Measurements from ENCODE around the gene CFAP97D2.
A peak's percentile ranks its signal among the peaks of the same experiment; 100 is the strongest.

CFAP97D2 gene

GRCh38 chr13:114179087-114179658, at the start of gene CFAP97D2:
Gene CFAP97D2, plus strand, starts transcription at chr13:114179257. Its CDS starts 74 bp downstream, at chr13:114179331.
- no peak for DNase-seq (ENCODE audit: low read depth, low spot score)
- in situ Hi-C loops (cut with HindIII; ENCODE audit: low sequenced_read_pairs), result no loop called here
- no peak for TF ChIP-seq CTCF (IDR thresholded peaks at IDR 0.05; ENCODE audit: low read depth, low read length)
- H3K4me3 ChIP-seq (ENCODE audit: low read depth, low read length), result no peak within 1 kb of the TSS

GRCh38 chr13:114129649-114130062, 49.4 kb upstream of the CFAP97D2 start:
- DNase-seq (ENCODE audit: low read depth, low spot score), result no peak
- H3K4me3 ChIP-seq (ENCODE audit: low read depth, low read length), result peak overlapping the region; percentile 97
- in situ Hi-C loops (cut with HindIII; ENCODE audit: low sequenced_read_pairs), result no loop called here
- no peak for TF ChIP-seq CTCF (IDR thresholded peaks at IDR 0.05; ENCODE audit: low read depth, low read length)

- DNase-seq (ENCODE audit: low read depth, low spot score), result no peak
- no peak for TF ChIP-seq CTCF (IDR thresholded peaks at IDR 0.05; ENCODE audit: low read depth, low read length)
- in situ Hi-C loops (cut with HindIII; ENCODE audit: low sequenced_read_pairs), result no loop called here
Observed at GRCh38 chr13:114130131-114130836, 48.8 kb upstream of the CFAP97D2 start.

GRCh38 chr13:114130837-114131582, 48.0 kb upstream of the CFAP97D2 start:
- in situ Hi-C loops (cut with HindIII; ENCODE audit: low sequenced_read_pairs), result no loop called here
- peak; percentile 94 for DNase-seq (ENCODE audit: low read depth, low spot score)
- peak overlapping the region; percentile 97 for H3K4me3 ChIP-seq (ENCODE audit: low read depth, low read length)
- TF ChIP-seq CTCF (IDR thresholded peaks at IDR 0.05; ENCODE audit: low read depth, low read length), result no peak

More at GRCh38 chr13:114130131-114130836, 48.8 kb upstream of the CFAP97D2 start:
- H3K4me3 ChIP-seq (ENCODE audit: low read depth, low read length), result peak overlapping the region; percentile 97

- DNase-seq (ENCODE audit: low read depth, low spot score), result peak; percentile 33
- peak overlapping the region; percentile 97 for H3K4me3 ChIP-seq (ENCODE audit: low read depth, low read length)
- TF ChIP-seq CTCF (IDR thresholded peaks at IDR 0.05; ENCODE audit: low read depth, low read length), result no peak
- in situ Hi-C loops (cut with HindIII; ENCODE audit: low sequenced_read_pairs), result no loop called here
Observed at GRCh38 chr13:114131583-114132418, 47.3 kb upstream of the CFAP97D2 start.
